ENCODE measurements around the gene ANTXR1. TPM values are rescaled to one million over a fixed set of nuclear protein-coding genes. Genes with fewer than 3 reads are reported as not detected.

The ANTXR1 gene
- total RNA-seq, 1 donor from 2014 or later = 7.8 TPM

DNA sequence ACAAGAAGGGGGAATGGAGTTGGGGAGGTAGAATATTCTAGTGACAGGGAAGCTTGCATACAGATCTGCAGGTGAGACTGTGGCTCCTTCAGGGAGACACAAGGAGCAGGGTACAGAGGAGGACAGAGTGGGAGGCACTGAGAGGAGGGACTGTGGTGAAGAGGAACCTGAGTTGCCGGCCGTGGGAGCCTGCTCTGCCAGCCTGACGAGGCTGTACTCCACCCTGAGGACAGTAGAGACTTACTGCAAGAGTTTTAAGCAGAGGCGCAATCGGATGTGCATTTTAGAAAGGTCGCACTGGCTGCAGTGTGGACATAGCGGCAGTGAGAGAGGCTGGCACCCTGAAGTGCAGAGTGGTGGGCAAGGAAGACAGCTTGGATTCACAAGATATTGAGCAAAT, 188.3 kb downstream of the ANTXR1 start:
- no peak for TF ChIP-seq CTCF (conservative IDR thresholded peaks at IDR 0.05; ENCODE audit: low read depth, low read length)
- no peak for DNase-seq (ENCODE audit: low read depth)

DNA sequence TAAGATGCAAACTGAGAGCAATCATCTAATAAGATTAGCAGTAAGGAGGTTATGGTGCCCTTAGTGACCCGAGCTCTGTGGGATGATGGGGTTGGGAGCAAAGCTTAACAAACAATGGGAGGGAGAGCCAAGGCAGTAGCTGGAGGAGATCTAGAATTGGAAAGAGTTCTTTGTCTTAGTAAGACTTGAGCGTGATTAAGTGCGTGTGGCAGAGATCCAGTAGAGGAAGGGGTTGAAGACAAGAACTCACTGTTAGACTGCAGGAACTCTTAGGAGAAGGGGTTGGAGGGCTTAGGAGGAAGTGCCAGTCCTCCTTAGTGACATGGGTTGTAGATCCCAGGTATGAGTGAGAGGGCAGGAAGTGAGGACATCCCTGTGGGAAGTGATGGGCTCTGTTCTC, 189.3 kb downstream of the ANTXR1 start:
- no peak overlapping the region for H3K4me3 ChIP-seq (ENCODE audit: low read depth, low read length)
- DNase-seq (ENCODE audit: low read depth) = no peak
- TF ChIP-seq CTCF (conservative IDR thresholded peaks at IDR 0.05; ENCODE audit: low read depth, low read length) = no peak

More for the DNA sequence above, 188.3 kb downstream of the ANTXR1 start:
- H3K4me3 ChIP-seq (ENCODE audit: low read depth, low read length) = no peak overlapping the region

DNA sequence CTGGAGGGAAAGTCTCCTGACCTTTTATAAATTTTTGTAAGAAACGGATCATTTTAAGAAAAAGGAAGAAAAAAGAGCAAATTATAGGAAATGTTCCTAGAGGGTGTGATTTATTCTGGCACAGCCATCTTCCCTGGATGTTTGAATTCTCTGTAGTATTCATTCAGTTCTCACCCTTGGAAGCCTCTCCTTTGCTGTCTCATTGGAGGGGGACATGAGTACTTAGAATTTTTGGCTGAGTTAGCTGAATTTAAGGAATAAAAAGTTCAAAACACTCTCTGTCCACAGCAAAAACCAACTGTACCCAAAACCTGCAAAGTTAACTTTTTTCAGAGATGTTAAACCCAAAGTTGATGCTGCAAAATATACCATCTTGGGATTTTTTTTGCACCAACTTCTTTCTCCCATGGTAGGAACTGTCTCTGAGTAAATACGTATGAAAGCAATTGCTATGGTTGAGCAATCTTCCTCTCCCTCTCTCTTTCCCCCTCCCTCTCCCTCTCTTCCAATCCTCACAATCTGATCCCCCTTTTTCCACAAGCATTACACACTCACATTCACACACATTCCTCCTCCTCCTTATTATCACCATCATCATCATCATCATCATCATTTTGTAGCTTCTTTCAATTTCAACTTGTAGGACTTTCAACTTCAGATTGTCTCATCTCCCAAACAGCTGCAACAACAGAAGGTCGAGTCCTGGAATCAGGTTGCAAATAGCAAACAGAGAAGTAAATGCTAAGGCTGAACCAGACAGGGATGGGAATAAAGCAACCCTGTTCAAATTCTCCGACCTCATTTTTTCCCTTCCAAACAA, 190.4 kb downstream of the ANTXR1 start:
- no peak overlapping the region for H3K4me3 ChIP-seq (ENCODE audit: low read depth, low read length)
- no peak for TF ChIP-seq CTCF (conservative IDR thresholded peaks at IDR 0.05; ENCODE audit: low read depth, low read length)
- no peak for DNase-seq (ENCODE audit: low read depth)

DNA sequence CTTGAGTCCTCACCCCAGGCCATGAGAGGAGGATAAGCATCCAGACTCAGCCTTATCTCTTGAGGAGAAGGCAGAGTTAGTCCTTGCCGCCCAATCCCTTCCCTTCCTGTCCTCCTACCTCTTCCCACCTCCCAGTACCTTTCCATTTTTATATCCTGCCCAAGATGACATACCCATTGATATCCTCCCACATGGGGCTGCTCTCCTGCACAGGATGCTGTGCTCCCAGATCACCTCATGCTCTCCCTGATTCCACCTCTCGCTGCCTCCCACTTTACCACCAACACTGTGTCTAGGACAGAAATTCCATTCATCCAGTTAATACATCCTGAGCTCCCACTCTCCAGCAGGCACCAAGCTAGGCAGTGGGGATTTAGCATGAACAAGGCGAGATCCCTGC, 191.7 kb downstream of the ANTXR1 start:
- no peak for TF ChIP-seq CTCF (conservative IDR thresholded peaks at IDR 0.05; ENCODE audit: low read depth, low read length)
- no peak overlapping the region for H3K4me3 ChIP-seq (ENCODE audit: low read depth, low read length)
- no peak for DNase-seq (ENCODE audit: low read depth)

DNA sequence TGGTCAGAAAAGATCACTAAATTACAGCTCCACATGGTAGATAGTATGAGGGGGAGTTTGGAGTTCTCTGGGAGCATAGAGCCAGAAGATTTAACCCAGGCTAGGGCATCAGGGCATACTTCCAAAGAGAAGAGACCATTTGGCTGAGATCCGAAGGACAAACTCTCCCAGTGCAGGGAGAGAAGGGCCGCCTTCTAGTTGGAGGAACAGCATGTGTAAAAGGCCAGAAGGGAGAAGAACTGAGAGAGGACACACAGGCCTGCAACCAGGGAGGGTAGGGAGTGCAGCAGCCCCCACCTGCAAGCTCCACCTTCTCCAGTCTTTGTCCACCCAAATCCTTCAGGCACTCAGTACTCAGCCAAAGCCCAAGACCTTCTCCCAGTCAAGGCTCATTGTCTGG, 192.1 kb downstream of the ANTXR1 start:
- TF ChIP-seq CTCF (conservative IDR thresholded peaks at IDR 0.05; ENCODE audit: low read depth, low read length) = no peak
- DNase-seq (ENCODE audit: low read depth) = no peak
- no peak overlapping the region for H3K4me3 ChIP-seq (ENCODE audit: low read depth, low read length)

DNA sequence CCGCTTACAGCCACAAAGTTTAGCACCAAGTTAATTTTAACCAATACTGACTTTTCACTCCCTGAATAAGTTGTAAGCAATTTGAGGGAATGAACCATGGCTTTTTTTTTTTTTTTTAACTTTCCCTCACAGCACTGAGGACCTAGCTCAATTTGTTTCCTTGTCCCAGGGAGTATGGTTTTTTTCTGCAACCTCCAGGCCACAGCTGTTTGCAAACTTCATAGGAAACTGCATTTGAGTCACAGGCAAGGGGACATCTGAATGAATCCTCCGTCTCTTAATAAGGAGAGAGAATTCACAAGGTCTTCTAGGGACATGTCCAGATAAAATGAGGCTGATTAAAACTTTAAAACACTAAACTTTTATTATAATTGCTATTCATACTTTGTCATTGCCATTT, 192.5 kb downstream of the ANTXR1 start:
- no peak for DNase-seq (ENCODE audit: low read depth)
- no peak overlapping the region for H3K4me3 ChIP-seq (ENCODE audit: low read depth, low read length)
- TF ChIP-seq CTCF (conservative IDR thresholded peaks at IDR 0.05; ENCODE audit: low read depth, low read length) = no peak

DNA sequence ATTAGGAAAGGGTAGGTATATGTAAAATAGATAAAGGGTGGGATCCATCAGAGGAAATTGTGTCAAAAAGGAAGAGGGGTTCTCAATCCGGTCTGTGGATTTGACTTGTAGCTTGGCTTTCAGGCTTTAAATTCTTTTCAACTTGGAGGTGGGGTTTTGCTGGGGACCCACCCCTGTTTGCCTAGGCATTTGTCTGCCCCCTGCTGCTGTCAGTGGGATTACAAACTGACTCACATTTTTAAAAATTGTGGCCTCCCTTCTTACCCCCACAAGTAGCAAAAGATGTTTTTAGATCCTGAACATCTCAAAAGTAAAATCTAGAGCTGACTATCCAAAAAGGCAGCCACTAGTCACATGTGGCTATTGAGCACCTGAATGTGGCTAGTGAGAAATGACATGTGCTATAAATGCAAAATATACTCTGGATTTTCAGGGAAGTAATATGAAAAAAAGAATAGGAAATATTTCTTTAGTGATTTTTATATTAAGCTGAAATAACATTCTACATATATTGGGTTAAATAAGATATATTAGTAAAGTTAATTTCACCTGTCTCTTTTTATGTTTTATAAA, 195.1 kb downstream of the ANTXR1 start:
- peak; percentile 15 for TF ChIP-seq CTCF (conservative IDR thresholded peaks at IDR 0.05; ENCODE audit: low read depth, low read length)
- no peak overlapping the region for H3K4me3 ChIP-seq (ENCODE audit: low read depth, low read length)
- DNase-seq (ENCODE audit: low read depth) = no peak

Data from epithelial cell of proximal tubule (primary cell).